H9 (cell line): ENCODE measurements around the gene LRTM2. TPM values are rescaled to one million over a fixed set of nuclear protein-coding genes. Genes with fewer than 3 reads are reported as not detected.

ENCODE experiments used
- DNase-seq: peaks from one replicate; pipeline ENCODE4 v3.0.0-alpha.2; 2017
- H2AFZ ChIP-seq: one replicate; pipeline ENCODE4 v1.6.1; 2013; ENCODE audit warnings: mild to moderate bottlenecking, low read length, control low read depth, moderate library complexity
- H2AK5ac ChIP-seq: 2 replicates; pipeline ENCODE4 v1.6.1; 2013; ENCODE audit warnings: low read length, control low read depth, mixed read lengths; ENCODE audit not compliant: insufficient read length
- H2BK120ac ChIP-seq: one replicate; pipeline ENCODE4 v1.6.1; 2013; ENCODE audit warnings: low read depth, mild to moderate bottlenecking, low read length, control low read depth, inconsistent platforms; ENCODE audit not compliant: poor library complexity, severe bottlenecking
- H2BK12ac ChIP-seq: 2 replicates; pipeline ENCODE4 v1.6.1; 2013; ENCODE audit warnings: low read length, control low read depth, mixed read lengths, low read depth; ENCODE audit not compliant: insufficient read length
- H2BK15ac ChIP-seq: 2 replicates; pipeline ENCODE4 v1.6.1; 2013; ENCODE audit warnings: low read depth, low read length, control low read depth
- H2BK20ac ChIP-seq: one replicate; pipeline ENCODE4 v1.6.1; 2013; ENCODE audit warnings: low read depth, mild to moderate bottlenecking, low read length, control low read depth, inconsistent platforms; ENCODE audit not compliant: poor library complexity, severe bottlenecking
- H2BK5ac ChIP-seq: 2 replicates; pipeline ENCODE4 v1.6.1; 2013; ENCODE audit warnings: low read length, control low read depth, mixed read lengths; ENCODE audit not compliant: insufficient read length
- H3K14ac ChIP-seq: 2 replicates; pipeline ENCODE4 v1.6.1; 2013; ENCODE audit warnings: low read length, control low read depth; ENCODE audit not compliant: insufficient read depth
- H3K18ac ChIP-seq: 2 replicates; pipeline ENCODE4 v1.6.1; 2013; ENCODE audit warnings: low read depth, mild to moderate bottlenecking, mixed read lengths, low read length, control low read depth; ENCODE audit not compliant: insufficient read length
- H3K23ac ChIP-seq: 2 replicates; pipeline ENCODE4 v1.6.1; 2013; ENCODE audit warnings: low read length, control low read depth, mixed read lengths, low read depth; ENCODE audit not compliant: insufficient read length
- H3K23me2 ChIP-seq: 2 replicates; pipeline ENCODE4 v1.6.1; 2013; ENCODE audit warnings: low read depth, mild to moderate bottlenecking, mixed read lengths, low read length, control low read depth; ENCODE audit not compliant: insufficient read length, poor library complexity, severe bottlenecking
- H3K27ac ChIP-seq: 2 replicates; pipeline ENCODE4 v1.5.1; 2013; ENCODE audit warnings: low read length, control low read depth, mixed read lengths, low read depth; ENCODE audit not compliant: insufficient read length
- H3K27me3 ChIP-seq: 2 replicates; pipeline ENCODE4 v1.6.1; 2013; ENCODE audit warnings: low read length, control low read depth, inconsistent platforms; ENCODE audit not compliant: insufficient read depth
- H3K4ac ChIP-seq: 2 replicates; pipeline ENCODE4 v1.6.1; 2013; ENCODE audit warnings: low read depth, mild to moderate bottlenecking, control low read depth, inconsistent platforms, low read length, moderate library complexity
- H3K4me1 ChIP-seq: 2 replicates; pipeline ENCODE4 v1.6.1; 2013; ENCODE audit warnings: low read length, control low read depth, inconsistent platforms; ENCODE audit not compliant: insufficient read depth
- H3K4me2 ChIP-seq: 2 replicates; pipeline ENCODE4 v1.6.1; 2013; ENCODE audit warnings: low read length, control low read depth, mixed read lengths; ENCODE audit not compliant: insufficient read length, insufficient read depth
- H3K56ac ChIP-seq: 2 replicates; pipeline ENCODE4 v1.6.1; 2013; ENCODE audit warnings: low read depth, mild to moderate bottlenecking, mixed read lengths, low read length, control low read depth; ENCODE audit not compliant: insufficient read length
- H3K79me1 ChIP-seq: 2 replicates; pipeline ENCODE4 v1.6.1; 2013; ENCODE audit warnings: low read depth, mild to moderate bottlenecking, moderate library complexity, low read length, control low read depth, inconsistent platforms; ENCODE audit not compliant: insufficient read depth, poor library complexity, severe bottlenecking
- H3K79me2 ChIP-seq: 2 replicates; pipeline ENCODE4 v1.6.1; 2013; ENCODE audit warnings: low read length, control low read depth, inconsistent platforms; ENCODE audit not compliant: insufficient read depth
- H3K9ac ChIP-seq: 2 replicates; pipeline ENCODE4 v1.6.1; 2013; ENCODE audit warnings: low read length, control low read depth, mixed read lengths; ENCODE audit not compliant: insufficient read length; ENCODE audit errors: extremely low read depth
- H3K9me3 ChIP-seq: one replicate; pipeline ENCODE4 v1.6.1; 2013; ENCODE audit warnings: low read depth, low read length, inconsistent platforms; ENCODE audit not compliant: control insufficient read depth
- H3T11ph ChIP-seq: one replicate; pipeline ENCODE4 v1.6.1; 2013; ENCODE audit warnings: mild to moderate bottlenecking, low read length, control low read depth, inconsistent platforms
- H4K20me1 ChIP-seq: one replicate; pipeline ENCODE4 v1.6.1; 2013; ENCODE audit not compliant: control insufficient read depth, insufficient read length, insufficient read depth
- H4K5ac ChIP-seq: 2 replicates; pipeline ENCODE4 v1.6.1; 2013; ENCODE audit warnings: low read depth, mild to moderate bottlenecking, mixed read lengths, low read length, control low read depth; ENCODE audit not compliant: insufficient read length
- H4K8ac ChIP-seq: replicated peaks from 2 replicates; pipeline ENCODE4 v1.6.1; 2013; ENCODE audit warnings: low read length, control low read depth, mixed read lengths, low read depth; ENCODE audit not compliant: insufficient read length
- H4K91ac ChIP-seq: 2 replicates; pipeline ENCODE4 v1.6.1; 2013; ENCODE audit warnings: low read depth, mild to moderate bottlenecking, moderate library complexity, mixed read lengths, low read length, control low read depth; ENCODE audit not compliant: insufficient read length
- H3K27ac Mint-ChIP-seq, 3 experiments: 2 replicates in 2 of 3; 3 replicates in 1 of 3; pipeline ENCODE4 v1.8.0; 2020 to 2021; ENCODE audit warnings: mixed read lengths in 3 of 3, mild to moderate bottlenecking in 1 of 3, moderate library complexity in 1 of 3
- H3K27me3 Mint-ChIP-seq: 2 replicates; pipeline ENCODE4 v1.8.0; 2021; ENCODE audit warnings: low read depth, mild to moderate bottlenecking, moderate library complexity, mixed read lengths
- H3K36me3 Mint-ChIP-seq, 3 experiments: 2 replicates in 2 of 3; 3 replicates in 1 of 3; pipeline ENCODE4 v1.8.0; 2020 to 2021; ENCODE audit warnings: low read depth in 3 of 3, mixed read lengths in 3 of 3; ENCODE audit not compliant: insufficient read depth in 1 of 3
- H3K4me1 Mint-ChIP-seq, 2 experiments: 2 replicates each; pipeline ENCODE4 v1.8.0; 2020; ENCODE audit warnings: mixed read lengths in 2 of 2
- H3K4me3 Mint-ChIP-seq, 2 experiments: 2 replicates in 1 of 2; 3 replicates in 1 of 2; pipeline ENCODE4 v1.8.0; 2020 to 2021; ENCODE audit warnings: mild to moderate bottlenecking in 2 of 2, mixed read lengths in 2 of 2, moderate library complexity in 1 of 2
- H3K9me3 Mint-ChIP-seq, 2 experiments: 2 replicates in 1 of 2; 3 replicates in 1 of 2; pipeline ENCODE4 v1.8.0; 2020; ENCODE audit warnings: mild to moderate bottlenecking in 2 of 2, mixed read lengths in 2 of 2, moderate library complexity in 1 of 2
- CTCF ChIP-seq: fragments of 200-600 bp; sonication (generic); conservative IDR thresholded peaks from 3 replicates; pipeline ENCODE4 v1.8.0; 2021; ENCODE audit warnings: antibody characterized with exemption, mild to moderate bottlenecking
- WGBS: extraction: QIAGEN DNeasy Blood & Tissue Kit; methylation state at CpG from one replicate; pipeline ENCODE4 v1.1.7; 2013; ENCODE audit warnings: missing lambda C conversion rate, low lambda C conversion rate, mixed read lengths; ENCODE audit not compliant: insufficient read length; ENCODE audit errors: extremely low coverage; 5-methylcytosine and 5-hydroxymethylcytosine counted together
- total RNA-seq: library from RNA; stranded (reverse); gene quantifications from 2 replicates; pipeline ENCODE4 v1.2.1, GENCODE V29; 2021

LRTM2 gene
- total RNA-seq, 1 experiment from 2014 or later: not detected

DNA sequence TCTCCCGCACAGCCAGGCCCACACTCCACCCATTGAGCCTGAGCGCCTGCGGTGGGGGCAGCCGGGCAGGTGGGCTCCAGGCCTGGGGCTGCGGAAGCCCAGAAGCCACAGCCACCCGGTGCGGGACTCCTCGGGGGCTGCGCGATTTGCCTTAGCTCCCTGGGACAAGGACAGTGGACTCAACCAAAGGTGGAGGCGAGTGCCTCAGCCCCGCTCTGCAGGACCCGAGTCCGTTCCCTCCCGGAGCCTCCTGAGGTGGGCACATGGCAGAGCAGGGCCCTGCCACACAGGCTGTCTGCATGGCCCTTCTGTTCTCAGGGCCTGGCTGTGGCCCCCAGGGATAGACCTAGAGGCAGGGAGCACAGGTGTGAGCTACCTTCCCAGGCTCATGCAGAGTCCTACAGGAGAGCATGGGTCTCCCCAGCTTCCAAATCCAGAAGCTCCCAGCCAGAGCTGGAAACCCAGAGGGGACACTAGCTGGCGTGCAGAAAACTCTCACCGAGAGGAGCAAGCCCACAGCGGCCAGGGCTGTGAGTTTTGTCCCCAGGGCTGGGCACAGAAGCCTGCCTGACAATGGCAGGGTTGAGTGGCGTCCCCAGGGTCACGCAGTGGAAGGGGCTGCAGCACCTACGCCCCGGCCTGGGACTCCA, 22.2 kb upstream of the LRTM2 start:
- H2BK120ac ChIP-seq: no peak overlapping the region
- no peak overlapping the region for H4K8ac ChIP-seq
- H3K4me1 ChIP-seq: no peaks in the 10 kb centered on the region
- H4K91ac ChIP-seq: no peak overlapping the region
- peak; percentile 40 for DNase-seq
- no peak for TF ChIP-seq CTCF
- no peaks in the 10 kb centered on the region for H3K27me3 ChIP-seq
- H3K79me2 ChIP-seq: no peaks in the 10 kb centered on the region
- no peak overlapping the region for H2BK15ac ChIP-seq
- H2BK20ac ChIP-seq: no peak overlapping the region
- Mint-ChIP-seq H3K4me3 (no peak overlapping the region), H3K27ac (no peak overlapping the region), H3K36me3 (no peaks in the 10 kb centered on the region), H3K9me3 (no peaks in the 10 kb centered on the region; a peak in 1 of 5 replicates), H3K27me3 (peaks cover 7% of the 10 kb centered on the region), H3K4me1 (peaks cover 13 to 16% of the 10 kb centered on the region in 2 experiments)
- no peak overlapping the region for H3K4ac ChIP-seq
- no peaks in the 10 kb centered on the region for H4K20me1 ChIP-seq
- H3K18ac ChIP-seq: no peak overlapping the region
- no peak overlapping the region for H3K23ac ChIP-seq
- H2AFZ ChIP-seq: no peak overlapping the region
- no peak overlapping the region for H3K56ac ChIP-seq
- H3K4me2 ChIP-seq: no peak overlapping the region
- no peak overlapping the region for H2BK12ac ChIP-seq
- H3K23me2 ChIP-seq: peaks cover 4% of the 10 kb centered on the region
- no peak overlapping the region for H3K27ac ChIP-seq
- no peak overlapping the region for H2AK5ac ChIP-seq
- H2BK5ac ChIP-seq: no peak overlapping the region
- H3K14ac ChIP-seq: no peak overlapping the region
- H3K79me1 ChIP-seq: no peaks in the 10 kb centered on the region
- no peak overlapping the region for H3K9ac ChIP-seq
- no peaks in the 10 kb centered on the region for H3K9me3 ChIP-seq
- H4K5ac ChIP-seq: no peak overlapping the region
- no CpG with 5 or more reads among the region's 22 CpGs for WGBS
- H3T11ph ChIP-seq: no peak overlapping the region
